ENCODE data around the gene HDHD3. TPM values are rescaled to one million over a fixed set of nuclear protein-coding genes. Genes with fewer than 3 reads are reported as not detected.

Gene HDHD3
- total and polyA plus RNA-seq, 9 donors = 4.1 to 11.3 (median 5.6) TPM

- DNase-seq = peak; percentile 39
- Histone ChIP-seq H3K4me1 (ENCODE audit: control insufficient read depth, insufficient read depth, low read length) (peaks cover 9% of the 10 kb centered on the region), H3K9me3 (replicated peaks; ENCODE audit: control insufficient read depth, low read depth, low read length) (no peaks in the 10 kb centered on the region), H3K4me3 (ENCODE audit: low read length) (no peak overlapping the region), H3K27me3 (ENCODE audit: control insufficient read depth, insufficient read depth, low read length) (peaks cover 54% of the 10 kb centered on the region), H3K27ac (ENCODE audit: low read length) (no peak overlapping the region), H3K36me3 (ENCODE audit: control insufficient read depth, insufficient read depth, low read length) (no peaks in the 10 kb centered on the region)
- whole genome bisulfite sequencing (ENCODE audit: insufficient coverage) = 21% methylated on average over 2 of the region's 6 CpGs
Measured at GRCh38 chr9:113350937-113351336, 25.8 kb downstream of the HDHD3 start.

GRCh38 chr9:113350107-113350661 lies 26.6 kb downstream of the HDHD3 start:
- WGBS (ENCODE audit: insufficient coverage) = 7% methylated on average over 9 of the region's 14 CpGs
- no peak for DNase-seq
- Histone ChIP-seq H3K36me3 (ENCODE audit: control insufficient read depth, insufficient read depth, low read length) (no peaks in the 10 kb centered on the region), H3K27me3 (ENCODE audit: control insufficient read depth, insufficient read depth, low read length) (peaks cover 54% of the 10 kb centered on the region), H3K27ac (ENCODE audit: low read length) (no peak overlapping the region), H3K4me3 (ENCODE audit: low read length) (no peak overlapping the region), H3K4me1 (ENCODE audit: control insufficient read depth, insufficient read depth, low read length) (peaks cover 9% of the 10 kb centered on the region), H3K9me3 (replicated peaks; ENCODE audit: control insufficient read depth, low read depth, low read length) (no peaks in the 10 kb centered on the region)

GRCh38 chr9:113349445-113350094 lies 27.2 kb downstream of the HDHD3 start, which contains the start of gene BSPRY:
BSPRY (plus strand) TSS chr9:113349541; CDS start chr9:113349580, 39 bp downstream.
- no peak for DNase-seq
- H3K4me3 ChIP-seq (ENCODE audit: low read length) = no peak within 1 kb of the TSS
- H3K9me3 ChIP-seq (replicated peaks; ENCODE audit: control insufficient read depth, low read depth, low read length) = no peaks in the 10 kb centered on the region
- H3K27ac ChIP-seq (ENCODE audit: low read length) = no peak within 1 kb of the TSS
- H3K27me3 ChIP-seq (ENCODE audit: control insufficient read depth, insufficient read depth, low read length) = peaks cover 50% of the 10 kb centered on the region
- H3K4me1 ChIP-seq (ENCODE audit: control insufficient read depth, insufficient read depth, low read length) = peaks cover 9% of the 10 kb centered on the region
- no peaks in the 10 kb centered on the region for H3K36me3 ChIP-seq (ENCODE audit: control insufficient read depth, insufficient read depth, low read length)
- WGBS (ENCODE audit: insufficient coverage) = 1% methylated on average over 69 of the region's 71 CpGs

- H3K9me3 ChIP-seq (replicated peaks; ENCODE audit: control insufficient read depth, low read depth, low read length) = no peaks in the 10 kb centered on the region
- no peaks in the 10 kb centered on the region for H3K36me3 ChIP-seq (ENCODE audit: control insufficient read depth, insufficient read depth, low read length)
- no peak for DNase-seq
- WGBS (ENCODE audit: insufficient coverage) = 15% methylated on average over 8 of the region's 13 CpGs
- peaks cover 49% of the 10 kb centered on the region for H3K27me3 ChIP-seq (ENCODE audit: control insufficient read depth, insufficient read depth, low read length)
- peaks cover 10% of the 10 kb centered on the region for H3K4me1 ChIP-seq (ENCODE audit: control insufficient read depth, insufficient read depth, low read length)
- H3K4me3 ChIP-seq (ENCODE audit: low read length) = no peak overlapping the region
- H3K27ac ChIP-seq (ENCODE audit: low read length) = no peak overlapping the region
Measured at GRCh38 chr9:113349066-113349444, 27.7 kb downstream of the HDHD3 start.

- no peaks in the 10 kb centered on the region for H3K36me3 ChIP-seq (ENCODE audit: control insufficient read depth, insufficient read depth, low read length)
- no CpG with 5 or more reads among the region's 3 CpGs for WGBS (ENCODE audit: insufficient coverage)
- H3K4me3 ChIP-seq (ENCODE audit: low read length) = no peak overlapping the region
- H3K9me3 ChIP-seq (replicated peaks; ENCODE audit: control insufficient read depth, low read depth, low read length) = no peaks in the 10 kb centered on the region
- H3K4me1 ChIP-seq (ENCODE audit: control insufficient read depth, insufficient read depth, low read length) = peaks cover 13% of the 10 kb centered on the region
- no peak overlapping the region for H3K27ac ChIP-seq (ENCODE audit: low read length)
- peaks cover 48% of the 10 kb centered on the region for H3K27me3 ChIP-seq (ENCODE audit: control insufficient read depth, insufficient read depth, low read length)
- no peak for DNase-seq
Measured at GRCh38 chr9:113348437-113348836, 28.3 kb downstream of the HDHD3 start.

GRCh38 chr9:113345671-113346070 lies 31.1 kb downstream of the HDHD3 start:
- Histone ChIP-seq H3K27ac (ENCODE audit: low read length) (no peak overlapping the region), H3K9me3 (replicated peaks; ENCODE audit: control insufficient read depth, low read depth, low read length) (no peaks in the 10 kb centered on the region), H3K4me3 (ENCODE audit: low read length) (no peak overlapping the region), H3K27me3 (ENCODE audit: control insufficient read depth, insufficient read depth, low read length) (peaks cover 28% of the 10 kb centered on the region), H3K4me1 (ENCODE audit: control insufficient read depth, insufficient read depth, low read length) (peaks cover 13% of the 10 kb centered on the region), H3K36me3 (ENCODE audit: control insufficient read depth, insufficient read depth, low read length) (no peaks in the 10 kb centered on the region)
- no CpG with 5 or more reads among the region's 1 CpG for WGBS (ENCODE audit: insufficient coverage)
- DNase-seq = no peak

- DNase-seq = no peak
- H3K27me3 ChIP-seq (ENCODE audit: control insufficient read depth, insufficient read depth, low read length) = peaks cover 24% of the 10 kb centered on the region
- WGBS (ENCODE audit: insufficient coverage) = no CpG with 5 or more reads among the region's 2 CpGs
- H3K9me3 ChIP-seq (replicated peaks; ENCODE audit: control insufficient read depth, low read depth, low read length) = no peaks in the 10 kb centered on the region
- peaks cover 9% of the 10 kb centered on the region for H3K4me1 ChIP-seq (ENCODE audit: control insufficient read depth, insufficient read depth, low read length)
- no peak overlapping the region for H3K27ac ChIP-seq (ENCODE audit: low read length)
- no peaks in the 10 kb centered on the region for H3K36me3 ChIP-seq (ENCODE audit: control insufficient read depth, insufficient read depth, low read length)
- H3K4me3 ChIP-seq (ENCODE audit: low read length) = no peak overlapping the region
Measured at GRCh38 chr9:113345190-113345589, 31.6 kb downstream of the HDHD3 start.

- Histone ChIP-seq H3K27me3 (ENCODE audit: control insufficient read depth, insufficient read depth, low read length) (peaks cover 12% of the 10 kb centered on the region), H3K4me3 (ENCODE audit: low read length) (no peak overlapping the region), H3K36me3 (ENCODE audit: control insufficient read depth, insufficient read depth, low read length) (no peaks in the 10 kb centered on the region), H3K27ac (ENCODE audit: low read length) (peak overlapping the region; percentile 67), H3K4me1 (ENCODE audit: control insufficient read depth, insufficient read depth, low read length) (peaks cover 7% of the 10 kb centered on the region), H3K9me3 (replicated peaks; ENCODE audit: control insufficient read depth, low read depth, low read length) (no peaks in the 10 kb centered on the region)
- peak; percentile 66 for DNase-seq
- no CpG with 5 or more reads among the region's 1 CpG for WGBS (ENCODE audit: insufficient coverage)
Measured at GRCh38 chr9:113343732-113344231, 33.0 kb downstream of the HDHD3 start.

GRCh38 chr9:113341712-113342410 lies 34.9 kb downstream of the HDHD3 start:
- no peak overlapping the region for H3K4me3 ChIP-seq (ENCODE audit: low read length)

GRCh38 chr9:113340011-113340699 lies 36.6 kb downstream of the HDHD3 start, which contains the start of gene WDR31:
WDR31 (minus strand) TSS chr9:113340275; CDS start chr9:113332022, 8,253 bp downstream.
- H3K27me3 ChIP-seq (ENCODE audit: control insufficient read depth, insufficient read depth, low read length) = no peaks in the 10 kb centered on the region
- peak within 1 kb of the TSS; percentile 83 for H3K27ac ChIP-seq (ENCODE audit: low read length)
- peak; percentile 95 for DNase-seq
- H3K36me3 ChIP-seq (ENCODE audit: control insufficient read depth, insufficient read depth, low read length) = no peaks in the 10 kb centered on the region
- no peaks in the 10 kb centered on the region for H3K9me3 ChIP-seq (replicated peaks; ENCODE audit: control insufficient read depth, low read depth, low read length)
- 0% methylated on average over 41 of the region's 46 CpGs for WGBS (ENCODE audit: insufficient coverage)
- H3K4me1 ChIP-seq (ENCODE audit: control insufficient read depth, insufficient read depth, low read length) = peaks cover 7% of the 10 kb centered on the region
- peak within 1 kb of the TSS; percentile 90 for H3K4me3 ChIP-seq (ENCODE audit: low read length)

More at GRCh38 chr9:113341712-113342410, 34.9 kb downstream of the HDHD3 start:
- no peak for DNase-seq
- H3K4me1 ChIP-seq (ENCODE audit: control insufficient read depth, insufficient read depth, low read length) = peaks cover 7% of the 10 kb centered on the region
- no peaks in the 10 kb centered on the region for H3K36me3 ChIP-seq (ENCODE audit: control insufficient read depth, insufficient read depth, low read length)
- H3K9me3 ChIP-seq (replicated peaks; ENCODE audit: control insufficient read depth, low read depth, low read length) = no peaks in the 10 kb centered on the region
- 82% methylated on average over 6 of the region's 9 CpGs for WGBS (ENCODE audit: insufficient coverage)
- no peak overlapping the region for H3K27ac ChIP-seq (ENCODE audit: low read length)
- H3K27me3 ChIP-seq (ENCODE audit: control insufficient read depth, insufficient read depth, low read length) = peaks cover 2% of the 10 kb centered on the region
